Thyroid gland (tissue), 4 donors: ENCODE data around the gene DIS3L2.

ENCODE experiments used
- POLR2A ChIP-seq, 2 donors: fragments of 450-650 bp; IDR thresholded peaks; one replicate each; pipeline ENCODE4 v1.6.1; 2017; ENCODE audit warnings: antibody characterized with exemption in 2 of 2, mild to moderate bottlenecking in 2 of 2, moderate library complexity in 1 of 2
- TF ChIP-seq, protein P1 (sequence below), 6 experiments: fragments of 200-600 bp in 3 of 6; fragments of 450-650 bp in 3 of 6; sonication (generic) in 3 of 6; IDR thresholded peaks; one replicate each; pipeline ENCODE4 v1.5.1; 2016 to 2019; ENCODE audit warnings: antibody characterized with exemption in 6 of 6, mild to moderate bottlenecking in 2 of 6, inconsistent platforms in 1 of 6, moderate library complexity in 1 of 6

GRCh38 chr2:232290668-232291067 is 329.2 kb downstream of the DIS3L2 start:
- TF ChIP-seq, protein P1, sequence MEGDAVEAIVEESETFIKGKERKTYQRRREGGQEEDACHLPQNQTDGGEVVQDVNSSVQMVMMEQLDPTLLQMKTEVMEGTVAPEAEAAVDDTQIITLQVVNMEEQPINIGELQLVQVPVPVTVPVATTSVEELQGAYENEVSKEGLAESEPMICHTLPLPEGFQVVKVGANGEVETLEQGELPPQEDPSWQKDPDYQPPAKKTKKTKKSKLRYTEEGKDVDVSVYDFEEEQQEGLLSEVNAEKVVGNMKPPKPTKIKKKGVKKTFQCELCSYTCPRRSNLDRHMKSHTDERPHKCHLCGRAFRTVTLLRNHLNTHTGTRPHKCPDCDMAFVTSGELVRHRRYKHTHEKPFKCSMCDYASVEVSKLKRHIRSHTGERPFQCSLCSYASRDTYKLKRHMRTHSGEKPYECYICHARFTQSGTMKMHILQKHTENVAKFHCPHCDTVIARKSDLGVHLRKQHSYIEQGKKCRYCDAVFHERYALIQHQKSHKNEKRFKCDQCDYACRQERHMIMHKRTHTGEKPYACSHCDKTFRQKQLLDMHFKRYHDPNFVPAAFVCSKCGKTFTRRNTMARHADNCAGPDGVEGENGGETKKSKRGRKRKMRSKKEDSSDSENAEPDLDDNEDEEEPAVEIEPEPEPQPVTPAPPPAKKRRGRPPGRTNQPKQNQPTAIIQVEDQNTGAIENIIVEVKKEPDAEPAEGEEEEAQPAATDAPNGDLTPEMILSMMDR (IDR thresholded peaks at IDR 0.05), result no peak
- TF ChIP-seq POLR2A (IDR thresholded peaks at IDR 0.05), result no peak
